Measurements from ENCODE around the gene ELMO1.

DNA sequence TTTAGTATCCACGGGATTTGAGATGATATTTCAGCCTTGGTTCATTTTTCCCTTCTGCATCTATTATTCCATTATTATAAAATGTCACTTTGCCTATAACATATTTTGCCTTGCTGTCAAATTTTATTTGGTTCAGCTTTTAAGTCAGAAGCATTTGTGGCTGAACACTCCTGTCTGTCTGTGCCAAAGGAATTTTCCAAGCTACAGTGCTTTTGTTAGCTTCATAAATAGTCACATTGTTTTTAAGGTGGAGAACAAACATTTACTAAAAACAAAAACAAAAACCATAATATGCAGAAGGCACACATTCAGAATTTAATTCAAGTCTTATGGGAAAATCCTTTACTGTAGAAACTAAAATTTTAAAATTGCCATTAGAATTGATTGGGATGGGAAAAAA lies 33.8 kb upstream of the ELMO1 start:
- TF ChIP-seq CTCF (IDR thresholded peaks at IDR 0.05) = no peak
- TF ChIP-seq POLR2A (IDR thresholded peaks at IDR 0.05; ENCODE audit: low read length) = no peak

Data from A549 (cell line).